GM18520 (cell line): ENCODE measurements around the gene TEPSIN.

ENCODE experiments used
- ATAC-seq: cut with Tn5 transposase; IDR thresholded peaks from one replicate; pipeline ENCODE4 v1.9.1; 2021; ENCODE audit not compliant: unreplicated experiment

The TEPSIN gene

GRCh38 chr17:81271226-81271625 is 32.4 kb upstream of the TEPSIN start:
- ATAC-seq, result no peak

- ATAC-seq, result no peak
Measured at GRCh38 chr17:81270279-81270678, 31.4 kb upstream of the TEPSIN start.

GRCh38 chr17:81267390-81268067 is 28.7 kb upstream of the TEPSIN start:
- ATAC-seq, result no peak

- no peak for ATAC-seq
Measured at GRCh38 chr17:81265576-81265975, 26.7 kb upstream of the TEPSIN start.

- no peak for ATAC-seq
Measured at GRCh38 chr17:81264640-81265039, 25.8 kb upstream of the TEPSIN start.

- no peak for ATAC-seq
Measured at GRCh38 chr17:81263371-81264181, 24.7 kb upstream of the TEPSIN start.

GRCh38 chr17:81261582-81262336 is 22.9 kb upstream of the TEPSIN start:
- ATAC-seq, result no peak

GRCh38 chr17:81261096-81261495 is 22.2 kb upstream of the TEPSIN start:
- ATAC-seq, result no peak

- no peak for ATAC-seq
Measured at GRCh38 chr17:81260641-81261040, 21.8 kb upstream of the TEPSIN start.

GRCh38 chr17:81260171-81260570 is 21.3 kb upstream of the TEPSIN start:
- no peak for ATAC-seq

GRCh38 chr17:81259058-81259605 is 20.3 kb upstream of the TEPSIN start:
- ATAC-seq, result no peak

GRCh38 chr17:81258292-81258691 is 19.4 kb upstream of the TEPSIN start:
- no peak for ATAC-seq

- no peak for ATAC-seq
Measured at GRCh38 chr17:81257533-81257932, 18.7 kb upstream of the TEPSIN start.

- no peak for ATAC-seq
Measured at GRCh38 chr17:81256616-81257015, 17.8 kb upstream of the TEPSIN start.

GRCh38 chr17:81254955-81255717 is 16.3 kb upstream of the TEPSIN start:
- no peak for ATAC-seq

- ATAC-seq, result no peak
Measured at GRCh38 chr17:81253358-81254131, 14.7 kb upstream of the TEPSIN start.

GRCh38 chr17:81252987-81253329 is 14.1 kb upstream of the TEPSIN start:
- ATAC-seq, result no peak

GRCh38 chr17:81252326-81252986 is 13.6 kb upstream of the TEPSIN start:
- ATAC-seq, result no peak

- ATAC-seq, result no peak
Measured at GRCh38 chr17:81251709-81252301, 12.9 kb upstream of the TEPSIN start.
